ENCODE results near the gene CREB5. TPM values are rescaled to one million over a fixed set of nuclear protein-coding genes. Genes with fewer than 3 reads are reported as not detected.

Gene CREB5
- total and polyA plus RNA-seq, 2 of the 13 experiments (the other 11 are each of a cell fraction or from before 2014, with no cell fraction given): 0.38 to 0.71 TPM

DNA sequence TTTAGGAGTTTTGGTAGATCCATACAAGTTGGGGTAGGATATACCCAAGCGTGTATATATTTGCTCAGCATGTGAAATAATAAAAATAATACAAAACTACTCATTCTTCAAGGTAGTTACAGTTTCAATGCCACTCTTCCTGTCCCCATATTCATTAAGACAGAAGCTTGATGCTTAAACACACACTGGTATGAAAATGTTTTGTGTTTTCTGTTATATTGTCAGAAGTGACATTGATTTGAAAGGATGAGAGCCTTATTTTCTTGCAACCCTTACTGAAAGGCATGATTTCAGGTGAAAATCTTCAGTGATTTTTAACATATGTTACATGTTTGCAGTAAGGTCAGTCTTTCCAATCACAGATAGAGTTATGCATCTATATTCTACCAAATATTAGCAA lies 312.2 kb downstream of the CREB5 start (continued):
- TF ChIP-seq MTA1 (CRISPR knock-in tag; IDR thresholded peaks at IDR 0.05; ENCODE audit: borderline replicate concordance): no peak
- TF ChIP-seq HCFC1 (IDR thresholded peaks at IDR 0.05; ENCODE audit: low read depth, low read length): no peak

- no peaks in the 10 kb centered on the region for H3K4me1 ChIP-seq (ENCODE audit: insufficient read depth, low read length)
- FAIRE-seq (no peak), DNase-seq (ENCODE audit: low spot score) (no peak), ATAC-seq (no peak)
- ChIA-PET POLR2A (no interaction called here), CTCF (ENCODE audit: low intra/inter-chr PET ratio, low total read pairs) (no interaction called here)
- 11% methylated on average over 3 of the region's 3 CpGs for WGBS (ENCODE audit: low lambda C conversion rate)
- no peaks in the 10 kb centered on the region for H4K20me1 ChIP-seq (ENCODE audit: insufficient read depth, low read length)
- no peak overlapping the region for H3K9ac ChIP-seq (ENCODE audit: insufficient read depth, low read depth, low read length)
- no peaks in the 10 kb centered on the region for H3K36me3 ChIP-seq (replicated peaks in 1 of 2; ENCODE audit: control insufficient read depth in 1 of 2, insufficient read depth in 2 of 2, low read length in 2 of 2)
- no peak overlapping the region for H2AFZ ChIP-seq (ENCODE audit: low read length)
- in situ Hi-C loops (cut with HindIII; ENCODE audit: extremely low pct_ligation_motif_present, low pct_unique_long_range_greater_than_20kb) (no loop called here), intact Hi-C loops (cut with micrococcal nuclease; ENCODE audit: unreplicated experiment) (no loop called here)
- BruUV-seq (replicated peaks): no TSS peak
- H3K27ac ChIP-seq (ENCODE audit: extremely low read length, insufficient read depth, low read length): no peak overlapping the region
- H3K9me3 ChIP-seq (ENCODE audit: low read length): no peaks in the 10 kb centered on the region
- no peaks in the 10 kb centered on the region for H3K79me2 ChIP-seq (ENCODE audit: insufficient read depth, low read length)
- peaks cover 0 to 3% of the 10 kb centered on the region in 2 experiments; a peak in 1 of 5 replicates for H3K27me3 ChIP-seq (ENCODE audit: control insufficient read depth in 1 of 2, insufficient read depth in 2 of 2, low read length in 2 of 2)
- TF ChIP-seq ZNF749 (CRISPR knock-in tag; IDR thresholded peaks at IDR 0.05; ENCODE audit: borderline replicate concordance): no peak
- no peak for TF ChIP-seq SALL2 (CRISPR knock-in tag; IDR thresholded peaks at IDR 0.05)
- no peak for TF ChIP-seq ZKSCAN5 (CRISPR knock-in tag; IDR thresholded peaks at IDR 0.05)
- no peak for TF ChIP-seq ONECUT2 (CRISPR knock-in tag; IDR thresholded peaks at IDR 0.05)
- TF ChIP-seq ZNF850 (CRISPR knock-in tag; conservative IDR thresholded peaks at IDR 0.05): no peak
- no peak for TF ChIP-seq ZUFSP (CRISPR knock-in tag; IDR thresholded peaks at IDR 0.05; ENCODE audit: borderline replicate concordance)
- no peak for TF ChIP-seq ZNF276 (CRISPR knock-in tag; IDR thresholded peaks at IDR 0.05; ENCODE audit: low read depth)
- TF ChIP-seq KLF12 (CRISPR knock-in tag; IDR thresholded peaks at IDR 0.05; ENCODE audit: borderline replicate concordance): no peak
- TF ChIP-seq GPN1 (CRISPR knock-in tag; IDR thresholded peaks at IDR 0.05; ENCODE audit: borderline replicate concordance): no peak
- no peak for TF ChIP-seq YY1 (IDR thresholded peaks at IDR 0.05; ENCODE audit: insufficient read depth, insufficient replicate concordance, low read depth, low read length)
- TF ChIP-seq ZIK1 (CRISPR knock-in tag; IDR thresholded peaks at IDR 0.05; ENCODE audit: borderline replicate concordance, low read depth): no peak
- no peak overlapping the region for H3K4me2 ChIP-seq (ENCODE audit: low read depth, low read length)
- no peak overlapping the region for H3K4me3 ChIP-seq (replicated peaks in 1 of 3; ENCODE audit: insufficient read depth in 1 of 3, low read depth in 2 of 3, low read length in 3 of 3)
Observed at GRCh38 chr7:28725045-28725642, 312.8 kb downstream of the CREB5 start.
